HG03159 (cell line): Measurements from ENCODE around the gene EDN1.

Experiments used
- ATAC-seq: cut with Tn5 transposase; IDR thresholded peaks from one replicate; pipeline ENCODE4 v1.9.1; 2021; ENCODE audit warnings: mild to moderate bottlenecking, moderate library complexity; ENCODE audit not compliant: unreplicated experiment

The EDN1 gene

DNA sequence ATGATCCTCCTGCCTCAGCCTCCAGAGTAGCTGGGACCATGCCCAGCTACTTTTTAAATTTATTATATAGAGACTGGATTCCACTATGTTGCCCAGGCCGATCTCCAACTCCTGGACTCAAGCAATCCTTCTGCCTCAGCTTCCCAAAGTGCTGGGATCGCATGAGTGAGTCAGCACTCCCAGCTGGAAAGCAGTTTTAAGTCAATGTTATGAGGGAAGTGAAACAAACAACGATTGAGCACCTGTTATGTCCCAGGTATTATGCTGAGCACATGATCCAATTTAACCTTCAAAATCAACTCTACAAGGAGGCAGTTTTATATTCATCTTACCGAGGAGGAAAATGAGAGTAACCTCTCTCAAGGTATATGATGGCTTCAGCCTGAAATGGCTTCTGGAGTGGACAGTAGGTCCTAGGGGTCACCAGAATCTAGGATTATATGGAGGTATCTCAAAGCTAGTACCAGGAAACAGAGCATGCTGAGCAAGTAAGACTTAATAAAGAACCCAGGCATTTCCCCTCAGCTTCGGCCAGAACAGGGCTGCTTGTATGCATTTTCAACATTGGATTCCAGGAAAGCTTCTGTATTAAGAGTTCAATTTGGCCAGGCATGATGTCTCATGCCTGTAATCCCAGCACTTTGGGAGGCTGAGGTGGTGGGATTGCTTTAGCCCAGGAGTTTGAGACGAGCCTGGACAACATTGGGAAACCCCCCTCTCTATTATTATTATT, 55.0 kb downstream of the EDN1 start:
- ATAC-seq, result no peak

DNA sequence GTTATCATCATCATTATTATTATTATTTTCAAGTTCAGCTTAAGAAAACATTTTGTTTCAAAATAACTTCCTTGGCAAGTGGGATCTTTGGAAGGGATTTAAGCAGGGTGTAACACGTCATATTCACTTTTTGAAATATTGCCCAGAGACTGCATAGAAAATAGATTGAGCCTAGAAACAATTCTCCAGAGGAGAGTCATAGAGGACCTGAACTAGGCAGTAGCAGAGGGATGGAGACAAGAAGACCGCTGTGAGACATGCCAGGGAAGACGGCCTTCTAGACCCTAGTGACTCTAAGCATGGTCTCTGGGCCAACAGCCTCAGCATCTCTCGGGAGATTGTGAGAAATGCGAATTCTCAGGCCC, 55.5 kb downstream of the EDN1 start:
- no peak for ATAC-seq
